HepG2 (cell line): ENCODE measurements around the gene PROC. TPM values are rescaled to one million over a fixed set of nuclear protein-coding genes. Genes with fewer than 3 reads are reported as not detected.

ENCODE experiments used
- ARID5B ChIP-seq: IDR thresholded peaks from 2 replicates; pipeline ENCODE4 v1.4.0; 2020; ENCODE audit warnings: mild to moderate bottlenecking, missing genetic modification reagents
- BCL6 ChIP-seq: IDR thresholded peaks from 2 replicates; pipeline ENCODE4 v1.6.1; 2016; ENCODE audit warnings: missing genetic modification reagents, missing compliant biosample characterization
- EZH2 ChIP-seq: conservative IDR thresholded peaks from 2 replicates; pipeline ENCODE4 v1.6.1; 2012; ENCODE audit warnings: mild to moderate bottlenecking, low read depth, low read length, moderate library complexity
- GATAD2A ChIP-seq: IDR thresholded peaks from 2 replicates; pipeline ENCODE4 v1.6.1; 2016
- IKZF1 ChIP-seq: fragments of 450-650 bp; IDR thresholded peaks from 2 replicates; pipeline ENCODE4 v1.7.1; 2016
- MEF2D ChIP-seq: sonication (generic); formaldehyde crosslinking; IDR thresholded peaks from 2 replicates; pipeline ENCODE4 v1.5.1; 2020; ENCODE audit warnings: mild to moderate bottlenecking, missing genetic modification reagents
- SAP130 ChIP-seq: IDR thresholded peaks from 2 replicates; pipeline ENCODE4 v1.6.1; 2016; ENCODE audit warnings: low read depth
- SATB2 ChIP-seq: sonication (generic); formaldehyde crosslinking; IDR thresholded peaks from 2 replicates; pipeline ENCODE4 v1.5.0; 2020; ENCODE audit warnings: missing genetic modification reagents
- TFAP4 ChIP-seq: sonication (generic); IDR thresholded peaks from 2 replicates; pipeline ENCODE4 v1.6.1; 2016; ENCODE audit warnings: low read depth, borderline replicate concordance
- ZBTB8A ChIP-seq: sonication (generic); formaldehyde crosslinking; IDR thresholded peaks from 2 replicates; pipeline ENCODE4 v1.4.0; 2020; ENCODE audit warnings: mild to moderate bottlenecking, low read depth, missing genetic modification reagents, borderline replicate concordance
- ZNF282 ChIP-seq: fragments of 450-650 bp; IDR thresholded peaks from 2 replicates; pipeline ENCODE4 v1.6.1; 2018; ENCODE audit not compliant: partially characterized antibody
- ZNF615 ChIP-seq: sonication (generic); formaldehyde crosslinking; IDR thresholded peaks from 2 replicates; pipeline ENCODE4 v1.5.0; 2020; ENCODE audit warnings: mild to moderate bottlenecking, missing genetic modification reagents, borderline replicate concordance
- ZNF644 ChIP-seq: IDR thresholded peaks from 2 replicates; pipeline ENCODE4 v1.6.1; 2016; ENCODE audit warnings: low read depth
- ZNF724P ChIP-seq: sonication (generic); formaldehyde crosslinking; IDR thresholded peaks from 2 replicates; pipeline ENCODE4 v1.8.0; 2022; ENCODE audit warnings: missing genetic modification reagents, borderline replicate concordance
- polyA plus RNA-seq, 8 experiments: library from polyadenylated mRNA; depleted of rRNA in 3 of 8; stranded (reverse) in 7 of 8; unstranded in 1 of 8; fragments of >200 nt; fragmentation: Illumina TruSeq in 4 of 8; extraction: Trizol in 4 of 8; gene quantifications; 2 replicates each; pipeline versions ENCODE4 v1.2.1 to v1.2.3, GENCODE V29; 2011 to 2016; ENCODE audit warnings: low read depth in 4 of 8, missing spikeins in 1 of 8, mixed read lengths in 1 of 8; ENCODE audit not compliant: insufficient read depth in 1 of 8
- total RNA-seq, 5 experiments: library from RNA; depleted of rRNA; stranded (reverse); fragments of >200 nt; fragmentation: Illumina TruSeq; extraction: Trizol; gene quantifications; 2 replicates each; pipeline ENCODE4 v1.2.3, GENCODE V29; 2016; ENCODE audit warnings: low read depth in 1 of 5
- TF ChIP-seq, protein P1 (sequence below): IDR thresholded peaks from 2 replicates; pipeline ENCODE4 v1.6.1; 2012; ENCODE audit warnings: low read depth, low read length, improper control_type of control experiment
- TF ChIP-seq, protein P2 (sequence below), 2 experiments: fragments of 450-650 bp in 1 of 2; sonication (generic) in 1 of 2; formaldehyde crosslinking; IDR thresholded peaks; 2 replicates each; pipeline versions ENCODE4 v1.5.0 to v1.8.0; 2020 to 2022; ENCODE audit warnings: mild to moderate bottlenecking in 1 of 2, missing genetic modification reagents in 1 of 2

The PROC gene
- total and polyA plus RNA-seq, 2 of the 13 experiments (the other 11 are each of a cell fraction or from before 2014, with no cell fraction given), result 134 to 185 TPM

GRCh38 chr2:127386246-127386645 is 32.0 kb upstream of the PROC start (continued):
- TF ChIP-seq TFAP4, result no peak
- TF ChIP-seq ZBTB8A (CRISPR knock-in tag), result no peak
- no peak for TF ChIP-seq EZH2
- TF ChIP-seq ZNF615 (CRISPR knock-in tag), result no peak
- no peak for TF ChIP-seq IKZF1
- TF ChIP-seq MEF2D (CRISPR knock-in tag), result no peak; the same call in 1 of the 2 replicates
- TF ChIP-seq BCL6, result peak; percentile 28; the same call in 1 of the 2 replicates
- TF ChIP-seq GATAD2A (CRISPR knock-in tag), result peak; percentile 57
- TF ChIP-seq ARID5B (CRISPR knock-in tag), result peak; percentile 40
- no peak for TF ChIP-seq ZNF724P (CRISPR knock-in tag)
- 0 out of 2 replicates have a peak, but pooled peaks have one; percentile 1 for TF ChIP-seq SAP130
- no peak for TF ChIP-seq SATB2 (CRISPR knock-in tag)
- no peak for TF ChIP-seq ZNF282
- TF ChIP-seq, protein P1, sequence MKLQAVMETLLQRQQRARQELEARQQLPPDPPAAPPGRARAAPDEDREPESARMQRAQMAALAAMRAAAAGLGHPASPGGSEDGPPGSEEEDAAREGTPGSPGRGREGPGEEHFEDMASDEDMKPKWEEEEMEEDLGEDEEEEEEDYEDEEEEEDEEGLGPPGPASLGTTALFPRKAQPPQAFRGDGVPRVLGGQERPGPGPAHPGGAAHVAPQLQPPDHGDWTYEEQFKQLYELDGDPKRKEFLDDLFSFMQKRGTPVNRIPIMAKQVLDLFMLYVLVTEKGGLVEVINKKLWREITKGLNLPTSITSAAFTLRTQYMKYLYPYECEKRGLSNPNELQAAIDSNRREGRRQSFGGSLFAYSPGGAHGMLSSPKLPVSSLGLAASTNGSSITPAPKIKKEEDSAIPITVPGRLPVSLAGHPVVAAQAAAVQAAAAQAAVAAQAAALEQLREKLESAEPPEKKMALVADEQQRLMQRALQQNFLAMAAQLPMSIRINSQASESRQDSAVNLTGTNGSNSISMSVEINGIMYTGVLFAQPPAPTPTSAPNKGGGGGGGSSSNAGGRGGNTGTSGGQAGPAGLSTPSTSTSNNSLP, result peak; percentile 31; the same call in 1 of the 2 replicates
- TF ChIP-seq ZNF644, result no peak
- TF ChIP-seq, protein P2, sequence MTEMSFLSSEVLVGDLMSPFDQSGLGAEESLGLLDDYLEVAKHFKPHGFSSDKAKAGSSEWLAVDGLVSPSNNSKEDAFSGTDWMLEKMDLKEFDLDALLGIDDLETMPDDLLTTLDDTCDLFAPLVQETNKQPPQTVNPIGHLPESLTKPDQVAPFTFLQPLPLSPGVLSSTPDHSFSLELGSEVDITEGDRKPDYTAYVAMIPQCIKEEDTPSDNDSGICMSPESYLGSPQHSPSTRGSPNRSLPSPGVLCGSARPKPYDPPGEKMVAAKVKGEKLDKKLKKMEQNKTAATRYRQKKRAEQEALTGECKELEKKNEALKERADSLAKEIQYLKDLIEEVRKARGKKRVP (CRISPR knock-in tag; IDR thresholded peaks at IDR 0.05), result peak in 1 of 2 experiments; percentile 31; a peak in 1 of 4 replicates
